ENCODE measurements around the gene POLR2A.

DNA sequence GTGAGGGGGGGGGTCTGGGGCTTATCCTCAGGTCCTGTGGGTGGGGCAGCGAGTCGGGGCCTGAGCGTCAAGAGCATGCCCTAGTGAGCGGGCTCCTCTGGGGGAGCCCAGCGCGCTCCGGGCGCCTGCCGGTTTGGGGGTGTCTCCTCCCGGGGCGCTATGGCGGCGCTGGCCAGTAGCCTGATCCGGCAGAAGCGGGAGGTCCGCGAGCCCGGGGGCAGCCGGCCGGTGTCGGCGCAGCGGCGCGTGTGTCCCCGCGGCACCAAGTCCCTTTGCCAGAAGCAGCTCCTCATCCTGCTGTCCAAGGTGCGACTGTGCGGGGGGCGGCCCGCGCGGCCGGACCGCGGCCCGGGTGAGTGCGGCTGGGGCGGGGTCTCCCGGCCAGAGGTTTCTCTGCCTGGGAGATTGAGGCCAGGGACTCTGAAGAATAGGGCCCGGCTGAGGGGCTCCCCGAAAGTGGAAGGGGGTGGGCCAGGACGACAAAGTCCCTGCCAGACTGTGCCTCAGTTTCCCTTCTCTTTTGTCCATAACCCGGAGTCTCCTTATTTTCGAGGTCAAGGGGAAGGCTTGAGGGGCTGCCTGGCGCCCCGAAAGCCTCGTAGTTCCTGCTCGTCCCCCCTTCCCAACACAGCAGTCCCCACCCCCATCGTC, 44.6 kb upstream of the POLR2A start, which contains the start of gene FGF11:
- TF ChIP-seq CTCF (conservative IDR thresholded peaks at IDR 0.05; ENCODE audit: low read length) (no peak), EZH2phosphoT487 (IDR thresholded peaks at IDR 0.05; ENCODE audit: borderline replicate concordance) (no peak)
